Ascending aorta (tissue), 2 donors: ENCODE results near the gene BTG2. TPM values are rescaled to one million over a fixed set of nuclear protein-coding genes. Genes with fewer than 3 reads are reported as not detected.

Source experiments
- DNase-seq, 2 donors: peaks; one replicate each; pipeline ENCODE4 v3.0.0-alpha.2; 2019; ENCODE audit warnings: low spot score in 2 of 2
- H3K27ac ChIP-seq, 2 donors: fragments of 200-600 bp; sonication (generic); one replicate each; pipeline ENCODE4 v1.5.1; 2016 to 2017; ENCODE audit warnings: mild to moderate bottlenecking in 1 of 2
- H3K27me3 ChIP-seq: fragments of 200-600 bp; sonication (generic); one replicate; pipeline ENCODE4 v1.5.1; 2017
- H3K36me3 ChIP-seq, 2 donors: fragments of 200-600 bp; sonication (generic); one replicate each; pipeline ENCODE4 v1.5.1; 2016
- H3K4me1 ChIP-seq, 2 donors: fragments of 200-600 bp; sonication (generic); one replicate each; pipeline ENCODE4 v1.5.1; 2016 to 2017; ENCODE audit warnings: mild to moderate bottlenecking in 1 of 2
- H3K4me3 ChIP-seq, 2 donors: fragments of 200-600 bp; sonication (generic); one replicate each; pipeline ENCODE4 v1.5.1; 2016 to 2017; ENCODE audit warnings: mild to moderate bottlenecking in 1 of 2
- H3K9me3 ChIP-seq, 2 donors: fragments of 200-600 bp; sonication (generic); one replicate each; pipeline ENCODE4 v1.5.1; 2016
- CTCF ChIP-seq, 3 experiments: fragments of 200-600 bp in 2 of 3; fragments of 450-650 bp in 1 of 3; sonication (generic) in 2 of 3; IDR thresholded peaks; one replicate each; pipeline ENCODE4 v1.5.1; 2016 to 2019; ENCODE audit warnings: antibody characterized with exemption in 3 of 3, mild to moderate bottlenecking in 1 of 3, moderate library complexity in 1 of 3
- intact Hi-C: fragments of 100-400 bp; cut with DNase I; formaldehyde crosslinking; loops from one replicate; pipeline ENCODE4 v1.15.1; 2023
- total RNA-seq: library from RNA; depleted of rRNA; stranded (reverse); fragments of >200 nt; gene quantifications from one replicate; pipeline ENCODE4 v1.1.0, GENCODE V29; 2016

The BTG2 gene
- total RNA-seq, 1 donor from 2014 or later: 219 TPM

- intact Hi-C loops: loop anchor here (1.0 kb wide), 2 partner anchors 11 to 26 kb away; partner anchors contain the start of gene BTG2
These were observed 26.4 kb upstream of the BTG2 start for GRCh38 chr1:203278885-203279406.

GRCh38 chr1:203280061-203280460, 25.3 kb upstream of the BTG2 start:
- Histone ChIP-seq H3K36me3 (no peaks in the 10 kb centered on the region), H3K4me3 (no peak overlapping the region), H3K27me3 (no peaks in the 10 kb centered on the region), H3K9me3 (no peaks in the 10 kb centered on the region), H3K27ac (peak overlapping the region in 1 of 2 donors; percentile 91), H3K4me1 (peaks cover 16 to 30% of the 10 kb centered on the region in 2 donors)
- TF ChIP-seq CTCF (IDR thresholded peaks at IDR 0.05): no peak
- intact Hi-C loops: no loop called here
- peak in 1 of 2 donors; percentile 63 for DNase-seq

More at GRCh38 chr1:203278885-203279406, 26.4 kb upstream of the BTG2 start:
- peak overlapping the region; percentile 88 to 91 for H3K27ac ChIP-seq
- peaks cover 23 to 37% of the 10 kb centered on the region in 2 donors for H3K4me1 ChIP-seq
- no peaks in the 10 kb centered on the region for H3K27me3 ChIP-seq
- DNase-seq: peak in 1 of 2 donors; percentile 25
- no peaks in the 10 kb centered on the region for H3K36me3 ChIP-seq
- peak overlapping the region in 1 of 2 donors; percentile 38 for H3K4me3 ChIP-seq
- TF ChIP-seq CTCF (IDR thresholded peaks at IDR 0.05): no peak
- no peaks in the 10 kb centered on the region for H3K9me3 ChIP-seq

- Histone ChIP-seq H3K4me1 (peaks cover 16 to 23% of the 10 kb centered on the region in 2 donors), H3K9me3 (no peaks in the 10 kb centered on the region), H3K27ac (peak overlapping the region in 1 of 2 donors; percentile 31), H3K27me3 (no peaks in the 10 kb centered on the region), H3K36me3 (no peaks in the 10 kb centered on the region), H3K4me3 (no peak overlapping the region)
- TF ChIP-seq CTCF (IDR thresholded peaks at IDR 0.05): no peak
- DNase-seq: peak in 1 of 2 donors; percentile 59
- intact Hi-C loops: no loop called here
These were observed 24.3 kb upstream of the BTG2 start for GRCh38 chr1:203281033-203281432.

GRCh38 chr1:203281851-203282661, 23.3 kb upstream of the BTG2 start:
- Histone ChIP-seq H3K4me1 (peaks cover 25 to 31% of the 10 kb centered on the region in 2 donors), H3K36me3 (no peaks in the 10 kb centered on the region), H3K27ac (peak overlapping the region in 1 of 2 donors; percentile 3), H3K9me3 (no peaks in the 10 kb centered on the region), H3K27me3 (no peaks in the 10 kb centered on the region), H3K4me3 (no peak overlapping the region)
- intact Hi-C loops: no loop called here
- no peak for TF ChIP-seq CTCF (IDR thresholded peaks at IDR 0.05)
- peak in 1 of 2 donors; percentile 45 for DNase-seq

- DNase-seq: peak in 1 of 2 donors; percentile 59
- no peak for TF ChIP-seq CTCF (IDR thresholded peaks at IDR 0.05)
- peaks cover 21 to 26% of the 10 kb centered on the region in 2 donors for H3K4me1 ChIP-seq
- no peak overlapping the region for H3K4me3 ChIP-seq
- H3K27ac ChIP-seq: no peak overlapping the region
- no peaks in the 10 kb centered on the region for H3K9me3 ChIP-seq
- H3K36me3 ChIP-seq: no peaks in the 10 kb centered on the region
- intact Hi-C loops: no loop called here
- no peaks in the 10 kb centered on the region for H3K27me3 ChIP-seq
These were observed 22.4 kb upstream of the BTG2 start for GRCh38 chr1:203282720-203283542.
